Stimulated activated CD4-positive, alpha-beta T cell treated with anti-CD3 and anti-CD28 coated beads, Interleukin-1b, Interleukin-23, amount 100 ng/mL, for 4 hours (primary cell): ENCODE results near the gene RABGGTA.
"Not testable (repeated sequence)": the region's sequence is repeated elsewhere in the genome, so short reads cannot be mapped to it uniquely, and the experiment has no call there.

Experiments
- DNase-seq, 2 donors: peaks; one replicate each; pipeline ENCODE4 v3.0.0-alpha.2; 2020; ENCODE audit warnings: low read depth in 2 of 2

Gene RABGGTA

GRCh38 chr14:24216876-24217275, 54.5 kb downstream of the RABGGTA start:
- DNase-seq, result not testable (repeated sequence)

- DNase-seq, result no peak
These were observed 55.1 kb downstream of the RABGGTA start for GRCh38 chr14:24216345-24216699.
